Stimulated activated CD4-positive, alpha-beta T cell treated with anti-CD3 and anti-CD28 coated beads, Interleukin-12 subunit alpha, Interleukin-12 subunit beta, amount 100 ng/mL, for 24 hours (primary cell): Measurements from ENCODE around the gene APOL5.
"Not testable (repeated sequence)": the region's sequence is repeated elsewhere in the genome, so short reads cannot be mapped to it uniquely, and the experiment has no call there.

Experiments used
- DNase-seq, 2 experiments: peaks; one replicate each; pipeline ENCODE4 v3.0.0-alpha.2; 2020; ENCODE audit warnings: low read depth in 2 of 2

APOL5 gene

GRCh38 chr22:35717572-35717971 is at the start of gene APOL5:
Gene APOL5 (plus strand): TSS chr22:35717872. CDS start chr22:35717872, 0 bp downstream.
- DNase-seq, result no peak

- no peak for DNase-seq
These were observed 43.3 kb upstream of the APOL5 start for GRCh38 chr22:35674335-35674734.

- not testable (repeated sequence) for DNase-seq
These were observed 41.6 kb upstream of the APOL5 start for GRCh38 chr22:35676065-35676464.

- DNase-seq, result no peak
These were observed 40.0 kb upstream of the APOL5 start for GRCh38 chr22:35677460-35678187.

- no peak for DNase-seq
These were observed 38.8 kb upstream of the APOL5 start for GRCh38 chr22:35678836-35679235.

GRCh38 chr22:35679492-35679891 is 38.2 kb upstream of the APOL5 start:
- peak; percentile 34 to 42 for DNase-seq

GRCh38 chr22:35681454-35682052 is 36.1 kb upstream of the APOL5 start:
- no peak for DNase-seq

- no peak for DNase-seq
These were observed 34.1 kb upstream of the APOL5 start for GRCh38 chr22:35683560-35683959.

GRCh38 chr22:35684270-35684700 is 33.4 kb upstream of the APOL5 start:
- DNase-seq, result no peak

GRCh38 chr22:35684732-35685131 is 32.9 kb upstream of the APOL5 start:
- DNase-seq, result no peak

- no peak for DNase-seq
These were observed 31.9 kb upstream of the APOL5 start for GRCh38 chr22:35685731-35686130.

- DNase-seq, result no peak
These were observed 31.4 kb upstream of the APOL5 start for GRCh38 chr22:35686298-35686697.

- DNase-seq, result no peak
These were observed 30.2 kb upstream of the APOL5 start for GRCh38 chr22:35687461-35687860.

GRCh38 chr22:35688913-35689675 is 28.6 kb upstream of the APOL5 start:
- no peak for DNase-seq

- DNase-seq, result no peak
These were observed 27.7 kb upstream of the APOL5 start for GRCh38 chr22:35690001-35690400.

GRCh38 chr22:35695202-35695601 is 22.5 kb upstream of the APOL5 start:
- DNase-seq, result no peak

GRCh38 chr22:35697142-35697541 is 20.5 kb upstream of the APOL5 start:
- DNase-seq, result no peak

GRCh38 chr22:35699852-35700251 is 17.8 kb upstream of the APOL5 start:
- not testable (repeated sequence) for DNase-seq

- DNase-seq, result no peak
These were observed 13.6 kb upstream of the APOL5 start for GRCh38 chr22:35703861-35704584.

GRCh38 chr22:35705141-35705540 is 12.5 kb upstream of the APOL5 start:
- no peak for DNase-seq

GRCh38 chr22:35708453-35708852 is 9.2 kb upstream of the APOL5 start:
- no peak for DNase-seq

- DNase-seq, result no peak
These were observed 8.8 kb upstream of the APOL5 start for GRCh38 chr22:35708917-35709316.
